Activated T-helper 9 cell treated with anti-CD3 and anti-CD28 coated beads, Interleukin-2, amount 50 U/mL, for 16 hours (primary cell): Measurements from ENCODE around the gene PCNA.
A peak's percentile ranks its signal among the peaks of the same experiment; 100 is the strongest.
"Not testable (repeated sequence)": the region's sequence is repeated elsewhere in the genome, so short reads cannot be mapped to it uniquely, and the experiment has no call there.

ENCODE experiments used
- DNase-seq: peaks from one replicate; pipeline ENCODE4 v3.0.0-alpha.2; 2020; ENCODE audit warnings: low read depth

PCNA gene

GRCh38 chr20:5141615-5142014, 21.9 kb upstream of the PCNA start:
- DNase-seq: no peak

- no peak for DNase-seq
These were observed 20.4 kb upstream of the PCNA start for GRCh38 chr20:5140195-5140594.

GRCh38 chr20:5136096-5136495, 16.3 kb upstream of the PCNA start:
- DNase-seq: no peak

GRCh38 chr20:5135363-5136012, 15.7 kb upstream of the PCNA start:
- DNase-seq: no peak

- no peak for DNase-seq
These were observed 14.2 kb upstream of the PCNA start for GRCh38 chr20:5133998-5134397.

GRCh38 chr20:5131502-5131901, 11.7 kb upstream of the PCNA start:
- DNase-seq: no peak

GRCh38 chr20:5128886-5129285, 9.1 kb upstream of the PCNA start:
- no peak for DNase-seq

- DNase-seq: no peak
These were observed 8.2 kb upstream of the PCNA start for GRCh38 chr20:5127859-5128424.

- DNase-seq: peak; percentile 55
These were observed 7.6 kb upstream of the PCNA start for GRCh38 chr20:5127204-5127858.

GRCh38 chr20:5126512-5127203, 6.9 kb upstream of the PCNA start, which contains the start of gene CDS2:
CDS2 (plus strand) TSS chr20:5127008; CDS start chr20:5127093, 85 bp downstream.
- peak; percentile 100 for DNase-seq

GRCh38 chr20:5122873-5123260, 3.1 kb upstream of the PCNA start:
- DNase-seq: no peak

- DNase-seq: no peak
These were observed 373 bp upstream of the PCNA start for GRCh38 chr20:5120185-5120476.

GRCh38 chr20:5119143-5119434, 669 bp downstream of the PCNA start:
- DNase-seq: no peak

GRCh38 chr20:5118220-5119142, 1.3 kb downstream of the PCNA start:
- DNase-seq: no peak

GRCh38 chr20:5116875-5117274, 2.9 kb downstream of the PCNA start:
- DNase-seq: no peak

GRCh38 chr20:5114403-5114802, 5.4 kb downstream of the PCNA start:
- no peak for DNase-seq

- DNase-seq: no peak
These were observed 6.2 kb downstream of the PCNA start for GRCh38 chr20:5113615-5113986.

GRCh38 chr20:5109276-5109675, 10.5 kb downstream of the PCNA start:
- no peak for DNase-seq

- DNase-seq: no peak
These were observed 15.3 kb downstream of the PCNA start for GRCh38 chr20:5104479-5104878.

GRCh38 chr20:5100684-5101347, 18.9 kb downstream of the PCNA start:
- peak; percentile 66 for DNase-seq

- not testable (repeated sequence) for DNase-seq
These were observed 19.8 kb downstream of the PCNA start for GRCh38 chr20:5099909-5100308.

- not testable (repeated sequence) for DNase-seq
These were observed 20.7 kb downstream of the PCNA start for GRCh38 chr20:5099009-5099408.
